CD4-positive, alpha-beta T cell (primary cell): ENCODE data around the gene ZNF3. TPM values are rescaled to one million over a fixed set of nuclear protein-coding genes. Genes with fewer than 3 reads are reported as not detected.

Source experiments
- ATAC-seq: fragments of 200-7000 bp; cut with Tn5 transposase; one replicate; pipeline ENCODE4 v1.10.0; 2022; ENCODE audit warnings: mild to moderate bottlenecking; ENCODE audit not compliant: poor library complexity
- CTCF ChIA-PET: fragments of 350-600 bp; sonication (Branson Sonifier 250); formaldehyde crosslinking; loops from one replicate; lab custom pipeline; 2021; ENCODE audit warnings: antibody characterized with exemption, inconsistent platforms; lab: Charles Lee
- POLR2A ChIA-PET: fragments of 350-600 bp; sonication (Branson Sonifier 250); formaldehyde crosslinking; loops from one replicate; lab custom pipeline; 2021; ENCODE audit warnings: antibody characterized with exemption, inconsistent platforms; lab: Charles Lee
- DNase-seq, 14 experiments: peaks; one replicate each; pipeline ENCODE4 v3.0.0-alpha.2; 2013 to 2020; ENCODE audit warnings: mixed read lengths in 2 of 14
- H3K27ac ChIP-seq, 2 donors: one replicate each; pipeline versions ENCODE4 v1.5.1 to v1.7.0; 2013; ENCODE audit warnings: low read length in 2 of 2, low read depth in 1 of 2, mild to moderate bottlenecking in 1 of 2
- H3K27me3 ChIP-seq, 2 experiments: 1 replicate in 1 of 2; 2 replicates in 1 of 2; pipeline versions ENCODE4 v1.6.1 to v1.7.0; 2013; ENCODE audit warnings: low read length in 2 of 2, control low read depth in 1 of 2, mild to moderate bottlenecking in 1 of 2, moderate library complexity in 1 of 2; ENCODE audit not compliant: insufficient read depth in 2 of 2, control insufficient read depth in 1 of 2
- H3K36me3 ChIP-seq: one replicate; pipeline ENCODE4 v1.6.1; 2013; ENCODE audit warnings: low read length, control low read depth; ENCODE audit not compliant: insufficient read depth
- H3K4me1 ChIP-seq: one replicate; pipeline ENCODE4 v1.6.1; 2013; ENCODE audit warnings: low read length, control low read depth; ENCODE audit not compliant: insufficient read depth
- H3K4me3 ChIP-seq: one replicate; pipeline ENCODE4 v1.5.1; 2013; ENCODE audit warnings: mild to moderate bottlenecking, low read length, moderate library complexity
- H3K9me3 ChIP-seq, 2 experiments: 1 replicate in 1 of 2; 2 replicates in 1 of 2; pipeline versions ENCODE4 v1.6.1 to v1.7.0; 2013; ENCODE audit warnings: low read length in 2 of 2, mild to moderate bottlenecking in 2 of 2, control low read depth in 1 of 2, moderate library complexity in 1 of 2; ENCODE audit not compliant: control insufficient read depth in 1 of 2, insufficient read depth in 1 of 2
- H3K27ac Mint-ChIP-seq: one replicate; pipeline ENCODE4 v1.8.0; 2020; ENCODE audit warnings: mixed read lengths
- H3K27me3 Mint-ChIP-seq: one replicate; pipeline ENCODE4 v1.8.0; 2021; ENCODE audit warnings: mixed read lengths
- H3K36me3 Mint-ChIP-seq: one replicate; pipeline ENCODE4 v1.8.0; 2021; ENCODE audit warnings: low read depth, mixed read lengths
- H3K4me1 Mint-ChIP-seq: one replicate; pipeline ENCODE4 v1.8.0; 2021; ENCODE audit warnings: low read depth, mixed read lengths
- H3K4me3 Mint-ChIP-seq: one replicate; pipeline ENCODE4 v1.8.0; 2020; ENCODE audit warnings: mild to moderate bottlenecking, mixed read lengths
- H3K9me3 Mint-ChIP-seq: one replicate; pipeline ENCODE4 v1.8.0; 2020; ENCODE audit warnings: mixed read lengths
- intact Hi-C, 2 experiments: fragments of 100-400 bp; cut with DNase I in 1 of 2; cut with micrococcal nuclease in 1 of 2; formaldehyde crosslinking; loops; one replicate each; pipeline versions ENCODE4 v1.15.1 to v1.9.0; 2023 to 2025; cut with DNase I, micrococcal nuclease
- total RNA-seq, 174 experiments: library from RNA in 2 of 174; stranded (reverse) in 2 of 174; gene quantifications; one replicate each; pipeline ENCODE4 v1.2.3 and lab custom pipeline; 2021 to 2026
- TF ChIP-seq, protein P1 (sequence below): fragments of 200-600 bp; IDR thresholded peaks from one replicate; pipeline ENCODE4 v1.8.0; 2022; ENCODE audit warnings: antibody characterized with exemption, mild to moderate bottlenecking

Gene ZNF3
- total RNA-seq, 2 experiments from 2014 or later, result 38.3 to 40.3 TPM

DNA sequence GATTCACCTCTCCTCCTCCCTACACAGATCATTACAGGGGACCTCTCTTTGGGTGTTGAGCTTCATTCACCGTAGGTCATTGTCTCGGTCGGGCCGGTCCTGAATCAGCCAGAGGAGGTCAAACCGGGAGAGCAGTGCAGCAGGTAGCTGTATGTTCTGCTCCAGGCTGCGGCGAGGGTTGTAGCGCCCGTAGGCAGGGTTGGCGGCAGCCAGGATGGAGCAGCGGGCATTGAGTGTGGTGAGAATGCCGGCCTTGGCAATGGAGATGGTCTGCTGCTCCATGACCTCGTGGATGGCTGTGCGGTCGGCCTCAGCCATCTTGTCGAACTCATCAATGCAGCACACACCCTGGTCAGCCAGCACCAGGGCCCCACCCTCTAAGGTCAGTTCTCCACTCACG lies 14.2 kb upstream of the ZNF3 start:
- ChIA-PET POLR2A (no interaction called here), CTCF (no interaction called here)
- Mint-ChIP-seq H3K27ac (peak overlapping the region; percentile 20), H3K36me3 (peaks cover 100% of the 10 kb centered on the region), H3K4me1 (peaks cover 43% of the 10 kb centered on the region), H3K27me3 (no peaks in the 10 kb centered on the region), H3K4me3 (peak overlapping the region; percentile 9), H3K9me3 (no peaks in the 10 kb centered on the region)
- peaks cover 89% of the 10 kb centered on the region for H3K36me3 ChIP-seq
- no peaks in the 10 kb centered on the region for H3K9me3 ChIP-seq
- no peak for DNase-seq
- intact Hi-C loops, result no loop called here
- H3K27ac ChIP-seq, result no peak overlapping the region
- no peak overlapping the region for H3K4me3 ChIP-seq
- TF ChIP-seq, protein P1, sequence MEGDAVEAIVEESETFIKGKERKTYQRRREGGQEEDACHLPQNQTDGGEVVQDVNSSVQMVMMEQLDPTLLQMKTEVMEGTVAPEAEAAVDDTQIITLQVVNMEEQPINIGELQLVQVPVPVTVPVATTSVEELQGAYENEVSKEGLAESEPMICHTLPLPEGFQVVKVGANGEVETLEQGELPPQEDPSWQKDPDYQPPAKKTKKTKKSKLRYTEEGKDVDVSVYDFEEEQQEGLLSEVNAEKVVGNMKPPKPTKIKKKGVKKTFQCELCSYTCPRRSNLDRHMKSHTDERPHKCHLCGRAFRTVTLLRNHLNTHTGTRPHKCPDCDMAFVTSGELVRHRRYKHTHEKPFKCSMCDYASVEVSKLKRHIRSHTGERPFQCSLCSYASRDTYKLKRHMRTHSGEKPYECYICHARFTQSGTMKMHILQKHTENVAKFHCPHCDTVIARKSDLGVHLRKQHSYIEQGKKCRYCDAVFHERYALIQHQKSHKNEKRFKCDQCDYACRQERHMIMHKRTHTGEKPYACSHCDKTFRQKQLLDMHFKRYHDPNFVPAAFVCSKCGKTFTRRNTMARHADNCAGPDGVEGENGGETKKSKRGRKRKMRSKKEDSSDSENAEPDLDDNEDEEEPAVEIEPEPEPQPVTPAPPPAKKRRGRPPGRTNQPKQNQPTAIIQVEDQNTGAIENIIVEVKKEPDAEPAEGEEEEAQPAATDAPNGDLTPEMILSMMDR, result no peak
- no peaks in the 10 kb centered on the region for H3K27me3 ChIP-seq
- ATAC-seq, result no peak
- peaks cover 27% of the 10 kb centered on the region for H3K4me1 ChIP-seq

DNA sequence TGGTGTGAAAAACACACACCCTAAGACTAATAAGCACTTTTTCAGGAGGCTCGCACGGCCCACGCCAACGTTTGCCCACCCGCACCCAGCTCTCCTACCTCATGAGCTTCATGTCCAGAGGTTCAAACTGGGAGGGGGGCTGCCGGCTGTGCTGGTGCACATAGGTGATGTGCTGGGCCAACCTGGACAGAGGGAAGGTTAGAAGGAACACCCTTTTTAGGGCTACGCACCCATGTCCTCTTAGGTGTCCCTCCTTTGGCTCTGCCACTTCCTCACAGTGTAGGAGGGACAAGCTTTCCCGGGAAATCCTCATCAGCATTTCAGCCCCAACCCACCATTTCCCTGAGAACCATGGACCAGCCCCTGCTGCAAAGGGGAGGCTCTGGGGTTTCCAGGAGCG lies 13.8 kb upstream of the ZNF3 start:
- peaks cover 100% of the 10 kb centered on the region for H3K36me3 Mint-ChIP-seq
- Histone ChIP-seq H3K4me1 (peaks cover 27% of the 10 kb centered on the region), H3K9me3 (no peaks in the 10 kb centered on the region), H3K27me3 (no peaks in the 10 kb centered on the region), H3K27ac (no peak overlapping the region), H3K36me3 (peaks cover 92% of the 10 kb centered on the region), H3K4me3 (no peak overlapping the region)
- peaks cover 43% of the 10 kb centered on the region for H3K4me1 Mint-ChIP-seq
- H3K9me3 Mint-ChIP-seq, result no peaks in the 10 kb centered on the region
- TF ChIP-seq, protein P1, result no peak
- intact Hi-C loops, result no loop called here
- ChIA-PET POLR2A (no interaction called here), CTCF (no interaction called here)
- H3K27me3 Mint-ChIP-seq, result no peaks in the 10 kb centered on the region
- peak overlapping the region; percentile 20 for H3K27ac Mint-ChIP-seq
- no peak overlapping the region for H3K4me3 Mint-ChIP-seq
- ATAC-seq, result no peak
- DNase-seq, result no peak

DNA sequence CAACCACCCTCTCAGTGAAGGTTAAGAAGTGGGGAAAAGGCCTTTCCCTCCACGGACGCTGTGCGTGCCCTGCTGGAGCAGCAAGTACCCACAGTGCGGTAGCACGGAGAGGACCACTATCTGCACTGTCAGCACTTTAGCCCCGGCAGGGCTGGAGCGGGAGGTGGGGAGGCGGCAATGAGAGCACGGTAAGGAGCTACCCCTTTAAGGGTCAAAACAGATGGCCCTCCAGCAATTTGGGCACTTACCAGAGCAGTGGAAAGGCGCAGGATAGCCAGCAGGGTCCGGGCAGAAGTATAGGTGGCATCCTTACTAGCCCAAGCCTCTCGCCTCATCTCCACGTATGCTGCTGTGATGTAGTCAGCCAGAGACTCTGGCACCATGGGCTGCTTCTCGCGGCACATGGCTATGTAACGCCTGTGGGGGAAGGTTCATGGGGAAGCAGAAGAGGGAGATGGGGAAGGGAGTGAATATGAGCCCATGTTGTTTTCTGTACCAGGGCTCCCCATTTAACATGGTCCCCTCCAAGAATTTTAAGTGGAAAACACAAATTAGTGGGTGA lies 12.5 kb upstream of the ZNF3 start:
- Mint-ChIP-seq H3K4me1 (peaks cover 40% of the 10 kb centered on the region), H3K36me3 (peaks cover 97% of the 10 kb centered on the region), H3K27ac (no peak overlapping the region), H3K4me3 (no peak overlapping the region), H3K27me3 (no peaks in the 10 kb centered on the region), H3K9me3 (no peaks in the 10 kb centered on the region)
- no peak for ATAC-seq
- POLR2A ChIA-PET, result no interaction called here
- Histone ChIP-seq H3K27me3 (no peaks in the 10 kb centered on the region), H3K4me3 (no peak overlapping the region), H3K4me1 (peaks cover 24% of the 10 kb centered on the region), H3K36me3 (peaks cover 87% of the 10 kb centered on the region), H3K27ac (no peak overlapping the region), H3K9me3 (no peaks in the 10 kb centered on the region)
- DNase-seq, result no peak
- CTCF ChIA-PET, result no interaction called here
- TF ChIP-seq, protein P1, result no peak
- intact Hi-C loops, result no loop called here
